Measurements from ENCODE around the gene EVPL.

- no peak for TF ChIP-seq ZC3H4 (CRISPR knock-in tag; IDR thresholded peaks at IDR 0.05; ENCODE audit: borderline replicate concordance)
- no peak for TF ChIP-seq TBP (CRISPR knock-in tag; IDR thresholded peaks at IDR 0.05)
- TF ChIP-seq CREB3 (CRISPR knock-in tag; IDR thresholded peaks at IDR 0.05) = no peak
- TF ChIP-seq MXI1 (IDR thresholded peaks at IDR 0.05; ENCODE audit: borderline replicate concordance, low read depth, low read length) = no peak
- no peak for TF ChIP-seq NPAS2 (CRISPR knock-in tag; IDR thresholded peaks at IDR 0.05; ENCODE audit: borderline replicate concordance)
- TF ChIP-seq CTCF (CRISPR knock-in tag; IDR thresholded peaks at IDR 0.05) = no peak
- TF ChIP-seq IRF9 (CRISPR knock-in tag; IDR thresholded peaks at IDR 0.05; ENCODE audit: borderline replicate concordance) = no peak
- no peak for TF ChIP-seq ZNF572 (CRISPR knock-in tag; IDR thresholded peaks at IDR 0.05)
- no peak for TF ChIP-seq SUZ12 (IDR thresholded peaks at IDR 0.05; ENCODE audit: low read depth, low read length)
- TF ChIP-seq CREM (IDR thresholded peaks at IDR 0.05) = no peak
- no peak for TF ChIP-seq CREM (CRISPR knock-in tag; IDR thresholded peaks at IDR 0.05)
- no peak for TF ChIP-seq JUN (CRISPR knock-in tag; IDR thresholded peaks at IDR 0.05)
Observed at GRCh38 chr17:76051561-76051960, 24.5 kb upstream of the EVPL start.

All from HepG2 (cell line).